Panc1 (cell line): ENCODE data around the gene ZBTB4.

Source experiments
- POLR2AphosphoS5 ChIP-seq: IDR thresholded peaks from 2 replicates; pipeline ENCODE4 v1.6.1; 2012; ENCODE audit warnings: mild to moderate bottlenecking, low read depth, low read length, moderate library complexity
- SIN3A ChIP-seq: IDR thresholded peaks from 2 replicates; pipeline ENCODE4 v1.6.1; 2012; ENCODE audit warnings: low read depth, mild to moderate bottlenecking, low read length, moderate library complexity, borderline replicate concordance; ENCODE audit not compliant: insufficient read depth
- TCF7L2 ChIP-seq: IDR thresholded peaks from 2 replicates; pipeline ENCODE4 v1.6.1; 2011; ENCODE audit warnings: mild to moderate bottlenecking, low read depth, low read length, inconsistent platforms
- TF ChIP-seq, protein P1 (sequence below): fragments of 450-650 bp; IDR thresholded peaks from 2 replicates; pipeline ENCODE4 v1.5.1; 2017; ENCODE audit warnings: mild to moderate bottlenecking
- TF ChIP-seq, protein P2 (sequence below), 2 experiments: IDR thresholded peaks; 2 replicates each; pipeline ENCODE4 v1.6.1; 2011 to 2012; ENCODE audit warnings: low read depth in 2 of 2, control low read depth in 1 of 2, low read length in 1 of 2, mild to moderate bottlenecking in 1 of 2, moderate library complexity in 1 of 2; ENCODE audit not compliant: insufficient read depth in 1 of 2

DNA sequence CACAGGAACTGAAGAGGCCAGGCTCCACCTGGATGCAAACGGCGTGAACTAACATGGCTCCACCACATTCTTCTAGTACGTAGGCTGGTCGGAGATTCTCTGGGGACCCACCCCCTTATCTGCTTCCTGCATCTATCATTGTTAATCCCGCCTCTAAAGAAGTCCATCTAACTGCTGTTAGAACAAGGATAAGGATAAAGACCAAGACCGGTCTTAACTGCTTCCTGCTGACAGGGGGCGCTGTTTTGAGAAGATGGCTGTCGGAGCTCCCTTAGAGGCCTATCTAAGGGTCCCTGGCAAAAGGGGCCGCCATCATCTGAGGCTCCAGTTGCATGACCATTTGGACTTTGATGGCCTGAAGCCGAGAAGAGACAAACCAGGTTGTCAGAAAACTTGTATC, 43.6 kb upstream of the ZBTB4 start:
- TF ChIP-seq, protein P1, sequence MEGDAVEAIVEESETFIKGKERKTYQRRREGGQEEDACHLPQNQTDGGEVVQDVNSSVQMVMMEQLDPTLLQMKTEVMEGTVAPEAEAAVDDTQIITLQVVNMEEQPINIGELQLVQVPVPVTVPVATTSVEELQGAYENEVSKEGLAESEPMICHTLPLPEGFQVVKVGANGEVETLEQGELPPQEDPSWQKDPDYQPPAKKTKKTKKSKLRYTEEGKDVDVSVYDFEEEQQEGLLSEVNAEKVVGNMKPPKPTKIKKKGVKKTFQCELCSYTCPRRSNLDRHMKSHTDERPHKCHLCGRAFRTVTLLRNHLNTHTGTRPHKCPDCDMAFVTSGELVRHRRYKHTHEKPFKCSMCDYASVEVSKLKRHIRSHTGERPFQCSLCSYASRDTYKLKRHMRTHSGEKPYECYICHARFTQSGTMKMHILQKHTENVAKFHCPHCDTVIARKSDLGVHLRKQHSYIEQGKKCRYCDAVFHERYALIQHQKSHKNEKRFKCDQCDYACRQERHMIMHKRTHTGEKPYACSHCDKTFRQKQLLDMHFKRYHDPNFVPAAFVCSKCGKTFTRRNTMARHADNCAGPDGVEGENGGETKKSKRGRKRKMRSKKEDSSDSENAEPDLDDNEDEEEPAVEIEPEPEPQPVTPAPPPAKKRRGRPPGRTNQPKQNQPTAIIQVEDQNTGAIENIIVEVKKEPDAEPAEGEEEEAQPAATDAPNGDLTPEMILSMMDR: peak; percentile 73
- TF ChIP-seq POLR2AphosphoS5: no peak
- no peak for TF ChIP-seq TCF7L2
- no peak for TF ChIP-seq SIN3A
- TF ChIP-seq, protein P2, sequence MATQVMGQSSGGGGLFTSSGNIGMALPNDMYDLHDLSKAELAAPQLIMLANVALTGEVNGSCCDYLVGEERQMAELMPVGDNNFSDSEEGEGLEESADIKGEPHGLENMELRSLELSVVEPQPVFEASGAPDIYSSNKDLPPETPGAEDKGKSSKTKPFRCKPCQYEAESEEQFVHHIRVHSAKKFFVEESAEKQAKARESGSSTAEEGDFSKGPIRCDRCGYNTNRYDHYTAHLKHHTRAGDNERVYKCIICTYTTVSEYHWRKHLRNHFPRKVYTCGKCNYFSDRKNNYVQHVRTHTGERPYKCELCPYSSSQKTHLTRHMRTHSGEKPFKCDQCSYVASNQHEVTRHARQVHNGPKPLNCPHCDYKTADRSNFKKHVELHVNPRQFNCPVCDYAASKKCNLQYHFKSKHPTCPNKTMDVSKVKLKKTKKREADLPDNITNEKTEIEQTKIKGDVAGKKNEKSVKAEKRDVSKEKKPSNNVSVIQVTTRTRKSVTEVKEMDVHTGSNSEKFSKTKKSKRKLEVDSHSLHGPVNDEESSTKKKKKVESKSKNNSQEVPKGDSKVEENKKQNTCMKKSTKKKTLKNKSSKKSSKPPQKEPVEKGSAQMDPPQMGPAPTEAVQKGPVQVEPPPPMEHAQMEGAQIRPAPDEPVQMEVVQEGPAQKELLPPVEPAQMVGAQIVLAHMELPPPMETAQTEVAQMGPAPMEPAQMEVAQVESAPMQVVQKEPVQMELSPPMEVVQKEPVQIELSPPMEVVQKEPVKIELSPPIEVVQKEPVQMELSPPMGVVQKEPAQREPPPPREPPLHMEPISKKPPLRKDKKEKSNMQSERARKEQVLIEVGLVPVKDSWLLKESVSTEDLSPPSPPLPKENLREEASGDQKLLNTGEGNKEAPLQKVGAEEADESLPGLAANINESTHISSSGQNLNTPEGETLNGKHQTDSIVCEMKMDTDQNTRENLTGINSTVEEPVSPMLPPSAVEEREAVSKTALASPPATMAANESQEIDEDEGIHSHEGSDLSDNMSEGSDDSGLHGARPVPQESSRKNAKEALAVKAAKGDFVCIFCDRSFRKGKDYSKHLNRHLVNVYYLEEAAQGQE (IDR thresholded peaks at IDR 0.05; ENCODE audit: insufficient read depth in 1 of 2, low read depth in 2 of 2, low read length in 1 of 2): no peak
